ENCODE data around the gene APMAP.

- no peak for TF ChIP-seq POLR2A (IDR thresholded peaks at IDR 0.05)
- no peak for TF ChIP-seq CTCF (IDR thresholded peaks at IDR 0.05)
Measured at GRCh38 chr20:24998631-24999445, 6.3 kb upstream of the APMAP start.

All from testis (tissue), 2 donors.